GM18858 (cell line): ENCODE results near the gene PREX1.

ENCODE experiments used
- ATAC-seq: cut with Tn5 transposase; IDR thresholded peaks from one replicate; pipeline ENCODE4 v1.9.1; 2021; ENCODE audit not compliant: unreplicated experiment

Gene PREX1

DNA sequence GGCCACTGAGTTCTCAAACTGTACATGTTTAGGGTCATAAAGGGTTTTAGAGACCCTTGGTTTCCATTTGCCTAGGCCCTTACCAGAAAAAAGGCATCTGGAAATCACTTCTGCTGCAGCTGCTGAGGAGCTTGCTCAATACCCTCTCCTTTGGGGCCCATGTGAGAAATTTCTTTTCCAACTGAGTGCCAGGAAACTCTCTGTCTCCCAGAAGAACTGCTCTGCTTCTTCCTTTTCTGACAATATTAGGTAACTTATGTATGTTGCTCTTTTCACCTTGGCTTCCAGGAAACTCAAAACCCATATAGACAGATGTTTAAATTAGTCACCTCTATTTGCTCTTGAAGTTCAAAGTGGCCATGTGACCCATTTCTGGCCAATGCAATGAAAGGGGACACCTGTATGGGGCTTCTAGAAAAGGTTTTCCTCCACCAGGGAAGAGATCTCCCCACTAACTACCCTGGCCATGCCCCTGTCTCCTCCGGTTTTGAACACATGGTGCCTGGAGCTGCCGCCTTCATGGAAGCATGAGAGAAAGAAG, 121.6 kb downstream of the PREX1 start:
- no peak for ATAC-seq

- ATAC-seq: no peak
These were observed 122.3 kb downstream of the PREX1 start for GRCh38 chr20:48705240-48706115.

DNA sequence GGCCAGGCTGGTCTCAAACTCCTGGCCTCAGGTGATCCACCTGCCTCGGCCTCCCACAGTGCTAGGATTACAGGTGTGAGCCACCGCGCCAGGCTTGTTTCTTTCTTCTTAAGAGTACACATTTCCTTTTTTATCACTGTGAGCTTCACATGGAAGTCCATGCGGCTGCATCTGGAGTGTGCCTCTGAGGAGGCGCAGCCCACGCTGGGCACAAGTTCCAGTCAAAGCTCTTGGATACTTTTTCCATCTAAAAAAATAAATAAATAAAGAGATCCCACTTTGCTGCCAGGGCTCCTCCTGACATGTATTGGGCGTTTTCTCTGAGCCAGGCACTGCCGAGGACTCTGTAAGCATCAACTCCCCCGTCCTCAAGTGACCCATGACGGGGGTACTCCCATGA, 123.0 kb downstream of the PREX1 start:
- no peak for ATAC-seq

GRCh38 chr20:48703511-48704219, 124.1 kb downstream of the PREX1 start:
- ATAC-seq: no peak

DNA sequence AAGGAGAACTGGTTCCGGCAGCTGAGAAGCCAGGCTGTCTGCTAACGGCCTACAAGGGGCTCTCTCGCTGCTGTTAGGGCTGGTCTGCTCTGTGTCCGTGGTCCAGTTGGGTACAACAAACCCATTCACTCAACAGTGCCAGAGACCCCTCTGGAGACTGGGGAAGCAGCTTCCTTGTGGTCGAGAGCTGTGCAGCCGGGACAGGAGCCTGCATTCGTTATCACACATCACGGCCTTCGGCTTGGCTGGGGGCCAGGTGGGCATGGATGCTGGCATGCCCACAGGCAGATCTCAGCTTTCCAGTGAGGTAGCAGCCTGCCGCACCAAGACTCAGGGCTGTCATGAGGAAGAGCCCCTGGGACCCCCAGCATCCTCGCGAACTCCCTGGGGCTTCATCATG, 124.7 kb downstream of the PREX1 start:
- ATAC-seq: no peak

DNA sequence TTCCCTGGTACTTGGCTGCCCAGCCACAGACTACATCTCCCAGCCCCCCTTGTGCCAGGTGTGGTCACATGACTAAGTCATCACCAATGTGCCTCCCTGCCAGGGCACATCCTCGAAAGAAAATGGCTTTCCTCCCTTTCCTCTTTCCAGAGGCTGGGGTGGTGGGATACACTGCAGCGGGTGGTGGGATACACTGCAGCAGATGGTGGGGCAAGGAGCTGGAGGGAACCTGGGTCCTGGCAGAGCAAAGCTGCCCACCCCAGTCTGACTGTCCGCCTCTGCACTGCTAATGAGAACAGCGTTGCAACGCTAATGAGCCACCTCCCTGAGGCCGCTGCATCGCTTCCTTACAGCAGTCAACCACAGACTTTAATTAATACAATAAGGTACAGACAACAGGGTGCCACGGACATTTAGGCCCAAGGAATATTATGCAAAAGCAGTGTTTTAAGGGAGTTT, 125.3 kb downstream of the PREX1 start:
- ATAC-seq: no peak

DNA sequence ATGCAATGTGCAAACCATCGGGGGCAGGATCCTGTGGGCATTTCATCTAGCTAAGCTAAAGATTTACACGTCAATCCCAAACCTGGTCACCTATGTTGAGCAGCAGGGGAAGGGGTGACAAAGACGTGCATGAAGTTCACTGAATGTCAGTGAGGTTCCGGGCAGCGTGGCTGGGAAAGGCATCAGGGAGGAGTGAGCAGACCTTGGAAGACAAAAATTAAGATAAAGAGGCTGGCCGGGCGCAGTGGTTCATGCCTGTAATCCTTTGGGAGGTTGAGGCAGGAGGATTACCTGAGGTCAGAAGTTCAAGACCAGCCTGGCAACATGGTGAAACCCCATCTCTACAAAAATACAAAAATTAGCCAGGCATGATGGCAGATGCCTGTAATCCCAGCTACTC, 126.1 kb downstream of the PREX1 start:
- no peak for ATAC-seq

DNA sequence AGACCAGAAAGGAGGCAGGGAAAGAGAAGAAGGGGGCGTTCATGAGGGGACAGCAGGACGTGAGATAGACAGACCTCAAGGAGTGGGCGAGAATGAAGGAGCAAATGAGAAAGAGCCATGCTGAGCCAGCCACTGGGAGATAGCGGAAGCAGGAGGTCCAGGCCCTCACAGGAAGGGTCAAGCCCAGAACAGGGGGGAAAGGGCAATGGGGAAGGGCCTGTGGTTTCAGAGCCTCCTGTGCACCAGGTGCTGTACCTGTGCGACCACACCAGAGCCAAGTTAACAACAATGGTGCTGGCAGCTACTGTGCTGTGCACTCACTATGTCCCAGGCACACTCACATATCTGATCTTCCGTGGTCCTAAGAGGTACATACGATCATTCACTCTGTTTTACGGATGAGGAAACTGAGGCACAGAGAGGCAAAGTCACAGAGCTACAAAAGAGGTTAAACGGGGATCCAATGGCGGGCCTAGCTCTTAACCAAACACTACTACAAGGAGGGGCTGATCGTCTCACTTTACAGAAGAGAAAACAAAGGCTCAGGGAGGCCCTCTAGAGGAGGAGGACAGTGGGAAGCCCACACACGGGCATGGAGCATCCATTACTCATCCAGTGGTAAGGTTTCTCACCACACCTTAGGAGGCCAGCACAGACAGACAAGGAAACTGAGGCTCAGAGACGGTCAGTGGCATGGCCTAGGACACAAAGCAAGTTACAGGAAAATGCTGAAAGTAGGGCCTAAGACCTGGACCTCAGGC, 129.1 kb downstream of the PREX1 start:
- ATAC-seq: no peak

DNA sequence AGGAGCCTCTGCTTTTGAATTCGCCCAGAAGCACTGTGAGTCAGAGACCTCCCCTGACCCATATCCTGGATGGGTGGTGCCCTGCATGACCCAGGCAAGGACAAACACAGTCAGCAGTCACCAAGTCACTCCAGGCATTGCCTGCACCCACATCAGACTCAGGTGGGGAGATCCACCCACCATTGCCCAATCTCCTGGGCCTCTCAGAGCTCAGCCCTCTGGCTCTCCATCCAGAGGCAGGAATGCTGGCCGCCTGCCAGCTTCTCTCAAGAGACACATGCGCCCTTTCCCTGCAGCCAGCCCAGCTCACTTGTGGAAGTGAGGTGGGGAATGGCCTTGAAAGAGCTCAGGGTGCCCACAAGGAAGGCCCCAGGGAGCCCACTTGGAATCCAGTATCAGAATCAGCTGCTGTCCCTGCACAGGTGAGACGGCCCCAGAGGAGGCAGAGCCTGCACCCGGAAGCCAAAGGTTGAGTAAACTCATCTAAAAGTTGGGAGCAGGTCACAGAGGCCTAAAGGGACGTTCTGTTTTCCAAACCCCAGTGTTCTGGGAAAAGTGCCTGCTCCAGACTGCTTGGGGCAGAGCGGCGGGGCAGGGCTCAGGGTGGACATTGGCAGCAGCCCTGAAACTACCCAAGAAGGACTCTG, 129.8 kb downstream of the PREX1 start:
- ATAC-seq: no peak

- ATAC-seq: no peak
These were observed 131.1 kb downstream of the PREX1 start for GRCh38 chr20:48696671-48697070.

GRCh38 chr20:48695738-48696137, 132.1 kb downstream of the PREX1 start:
- no peak for ATAC-seq

DNA sequence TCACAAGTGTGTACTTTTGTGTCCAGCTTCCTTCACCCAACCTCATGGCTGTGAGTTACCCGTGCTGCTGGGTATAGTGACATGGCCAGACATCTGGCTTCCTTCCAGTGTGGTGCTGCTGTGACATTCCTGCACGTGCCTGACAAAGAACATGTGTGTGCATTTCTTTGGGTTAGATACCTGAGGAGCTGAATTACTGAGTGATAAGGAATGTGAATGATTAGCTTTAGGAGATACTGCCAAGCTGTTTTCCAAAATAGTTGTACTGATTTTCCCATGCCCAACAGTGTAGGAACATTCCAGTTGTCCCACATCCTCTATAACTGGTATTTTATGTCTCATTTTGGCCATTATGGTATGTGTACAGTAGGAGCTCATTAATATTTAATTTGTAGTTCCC, 132.5 kb downstream of the PREX1 start:
- no peak for ATAC-seq

DNA sequence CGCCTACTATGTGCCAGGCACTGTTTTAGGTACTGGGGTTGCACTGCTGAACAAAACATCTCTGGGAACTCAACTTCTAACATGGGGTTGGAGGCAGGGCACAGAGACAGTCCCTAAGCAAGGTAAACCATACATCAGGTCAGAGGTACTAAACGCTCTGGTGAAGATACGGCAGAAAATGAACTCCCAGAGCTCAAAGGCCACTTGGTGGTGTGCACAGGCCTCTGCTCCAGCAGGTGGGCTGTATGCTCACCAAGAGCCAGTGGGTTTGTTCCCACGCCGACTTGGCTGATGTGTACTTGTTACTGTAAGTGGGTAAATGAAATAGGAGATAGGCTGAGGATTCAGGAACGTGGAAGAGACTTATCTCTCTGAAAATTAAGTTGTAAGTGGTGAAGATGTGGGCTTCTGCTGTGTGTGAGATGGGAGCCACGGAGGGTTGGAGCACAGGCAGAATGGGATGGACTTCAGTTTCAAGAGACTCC, 133.4 kb downstream of the PREX1 start:
- ATAC-seq: no peak

GRCh38 chr20:48691523-48691922, 136.3 kb downstream of the PREX1 start:
- ATAC-seq: no peak

DNA sequence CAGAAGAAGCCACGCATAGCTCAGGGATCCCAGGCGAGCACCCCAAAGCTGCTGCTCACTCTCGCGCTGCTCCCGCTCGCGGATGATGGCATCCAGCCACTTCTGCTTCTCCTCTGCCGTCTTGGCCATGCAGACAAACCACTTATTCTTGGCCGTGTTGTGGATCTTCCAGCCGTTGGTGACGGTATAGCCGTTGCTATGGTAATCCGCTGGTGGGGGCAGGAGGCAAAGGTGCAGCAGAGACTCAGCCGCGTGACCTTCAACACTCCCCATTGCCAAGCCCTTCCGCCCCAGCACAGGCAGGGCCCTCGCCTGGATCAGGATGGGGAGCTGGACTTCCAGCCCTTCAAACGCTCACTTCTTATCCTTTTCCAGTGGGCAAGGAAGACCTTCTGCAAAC, 136.9 kb downstream of the PREX1 start:
- ATAC-seq: no peak

DNA sequence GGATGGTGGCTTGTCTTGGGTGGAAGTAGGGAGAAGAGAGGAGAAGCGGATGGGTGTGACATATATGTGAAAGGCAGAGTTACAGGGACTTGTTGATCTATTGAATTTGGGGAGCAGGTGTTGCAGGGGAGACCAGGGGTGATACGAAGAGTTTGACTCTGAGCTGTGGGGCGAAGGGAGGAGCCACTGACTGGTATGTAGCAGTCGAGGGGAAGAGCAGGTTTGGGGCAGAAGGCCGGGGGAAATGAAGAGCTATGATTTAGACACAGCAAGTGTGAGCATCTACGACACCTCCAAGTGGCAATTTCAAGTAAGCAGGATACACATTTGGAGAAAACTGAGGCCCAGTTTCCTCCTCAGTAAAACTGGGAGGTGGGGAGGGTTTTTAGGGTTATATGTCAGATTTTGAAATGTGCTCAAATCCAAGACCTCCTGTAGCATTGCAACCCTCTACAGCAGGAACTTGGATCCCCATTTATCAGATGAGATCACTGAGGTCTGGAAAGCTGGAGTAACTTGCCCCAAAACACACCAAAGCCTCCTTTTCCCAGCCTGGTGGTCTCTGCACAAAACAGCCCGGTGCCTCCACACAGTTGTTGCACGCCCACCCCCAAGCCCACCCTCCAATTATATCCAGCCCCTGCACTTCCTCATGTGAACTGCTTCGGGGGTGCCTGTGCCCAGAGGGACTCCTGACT, 137.8 kb downstream of the PREX1 start:
- no peak for ATAC-seq

DNA sequence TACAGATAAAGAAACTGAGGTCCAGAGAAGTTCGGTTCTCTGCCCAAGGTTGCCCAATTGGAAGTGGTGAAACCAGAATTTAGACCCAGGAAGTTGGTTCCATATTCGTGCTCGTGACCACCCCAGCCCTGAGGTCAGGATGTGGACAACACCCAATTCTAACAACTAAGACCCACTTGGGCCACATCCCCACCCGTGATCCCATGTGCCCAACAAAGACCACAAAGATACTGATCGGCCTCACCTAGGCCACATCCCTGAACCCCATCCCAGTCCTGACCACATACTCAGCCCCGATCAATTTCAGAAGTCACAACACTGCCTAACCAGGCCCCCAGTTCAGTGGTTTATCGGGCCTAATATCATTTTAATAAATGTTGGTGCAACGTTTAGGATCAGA, 138.4 kb downstream of the PREX1 start:
- ATAC-seq: no peak

- no peak for ATAC-seq
These were observed 139.2 kb downstream of the PREX1 start for GRCh38 chr20:48688579-48688978.

DNA sequence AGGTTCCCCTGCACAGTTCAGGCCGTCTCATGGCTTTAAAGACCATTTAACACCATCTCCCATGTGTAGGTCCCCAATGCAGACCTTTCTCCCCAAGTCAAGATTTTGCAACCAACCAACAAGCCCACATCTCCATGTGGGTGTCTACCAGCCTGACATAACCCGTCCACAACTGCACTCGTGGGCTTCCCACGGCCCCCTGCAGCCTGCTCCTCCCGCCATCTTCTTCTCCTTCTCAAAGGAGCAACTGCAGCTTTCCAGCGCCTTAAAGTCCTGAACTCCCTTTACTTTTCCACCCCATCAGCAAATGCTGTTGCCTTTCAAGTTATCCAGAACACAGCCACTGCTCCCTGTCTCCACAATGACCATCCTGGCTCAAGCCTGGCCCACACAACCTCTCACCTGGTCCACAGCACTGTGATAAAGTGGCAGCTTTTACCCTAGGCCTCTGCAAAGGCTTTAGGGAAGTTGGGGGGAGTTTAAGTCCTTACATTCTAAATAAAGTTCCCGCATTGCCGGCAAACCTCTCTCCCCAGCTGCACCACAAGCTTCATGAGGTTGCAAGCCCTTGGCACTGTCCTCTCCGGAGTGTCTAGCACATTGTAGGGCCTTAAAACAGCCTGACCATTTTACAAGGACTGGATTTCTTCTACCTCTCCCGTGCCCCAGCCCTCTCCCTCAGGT, 140.5 kb downstream of the PREX1 start:
- no peak for ATAC-seq
